GM12878 (cell line): ENCODE measurements around the gene FLNC. TPM values are rescaled to one million over a fixed set of nuclear protein-coding genes. Genes with fewer than 3 reads are reported as not detected.

Experiments
- ATAC-seq: fragments of 200-7000 bp; cut with Tn5 transposase; 3 replicates; pipeline ENCODE4 v1.9.1; 2020; ENCODE audit warnings: mild to moderate bottlenecking, moderate library complexity
- BruUV-seq: library from RNA; stranded (reverse); fragments of 400-500 nt; replicated peaks from 2 replicates; lab custom pipeline; 2021; lab: Mats Ljungman, UMichigan
- CTCF ChIA-PET: fragments of 300-600 bp; sonication (Branson Sonifier 250); formaldehyde crosslinking; extraction: SDS; loops from one replicate; lab custom pipeline; 2021; ENCODE audit warnings: inconsistent platforms; lab: Yijun Ruan, JAX
- POLR2A ChIA-PET: fragments of 350-600 bp; formaldehyde crosslinking; extraction: SDS; loops from one replicate; lab custom pipeline; 2021; ENCODE audit warnings: inconsistent platforms; lab: Charles Lee
- RAD21 ChIA-PET: fragments of 300-600 bp; sonication (Branson Sonifier 250); formaldehyde crosslinking; loops from one replicate; lab custom pipeline; 2023; ENCODE audit warnings: antibody characterized with exemption; ENCODE audit not compliant: unreplicated experiment; lab: Charles Lee
- SMC1A ChIA-PET: fragments of 300-600 bp; sonication (Branson Sonifier 250); formaldehyde crosslinking; loops from one replicate; lab custom pipeline; 2023; ENCODE audit not compliant: unreplicated experiment, uncharacterized antibody; lab: Charles Lee
- DNase-seq: peaks from one replicate; pipeline ENCODE4 v3.0.0-alpha.2; 2011; ENCODE audit warnings: low read depth, low spot score
- FAIRE-seq: peaks from 3 replicates; lab custom pipeline; 2011; peaks lifted over from hg19 to GRCh38; lab: Jason Lieb, UNC
- H2AFZ ChIP-seq: 2 replicates; pipeline ENCODE4 v1.6.0; 2011; ENCODE audit warnings: low read depth, low read length, control low read depth; ENCODE audit not compliant: control insufficient read depth
- H3K27ac ChIP-seq: 2 replicates; pipeline ENCODE4 v1.5.1; 2011; ENCODE audit warnings: control low read depth; ENCODE audit not compliant: control insufficient read depth, insufficient read depth
- H3K27me3 ChIP-seq, 2 experiments: replicated peaks in 1 of 2; 2 replicates each; pipeline versions ENCODE4 v1.6.0 to v1.6.1; 2011; ENCODE audit warnings: low read length in 1 of 2; ENCODE audit not compliant: control insufficient read depth in 2 of 2, insufficient read depth in 2 of 2
- H3K36me3 ChIP-seq, 2 experiments: 2 replicates each; pipeline ENCODE4 v1.5.1; 2011; ENCODE audit warnings: low read length in 1 of 2; ENCODE audit not compliant: control insufficient read depth in 2 of 2, insufficient read depth in 2 of 2
- H3K4me1 ChIP-seq: 2 replicates; pipeline ENCODE4 v1.6.1; 2011; ENCODE audit warnings: mild to moderate bottlenecking, low read length, moderate library complexity, mixed read lengths; ENCODE audit not compliant: control insufficient read depth, insufficient read depth
- H3K4me2 ChIP-seq: 2 replicates; pipeline ENCODE4 v1.6.0; 2011; ENCODE audit warnings: control low read depth; ENCODE audit not compliant: control insufficient read depth, insufficient read depth
- H3K4me3 ChIP-seq: fragments of 200-600 bp; sonication (generic); 2 replicates; pipeline ENCODE4 v1.5.1; 2016
- H3K79me2 ChIP-seq: 2 replicates; pipeline ENCODE4 v1.6.0; 2011; ENCODE audit warnings: low read length; ENCODE audit not compliant: control insufficient read depth, insufficient read depth
- H3K9ac ChIP-seq: 2 replicates; pipeline ENCODE4 v1.8.0; 2011; ENCODE audit warnings: low read length, control low read depth, mixed read lengths; ENCODE audit not compliant: control insufficient read depth, insufficient read depth
- H3K9me3 ChIP-seq: replicated peaks from 3 replicates; pipeline ENCODE4 v1.5.1; 2011; ENCODE audit warnings: mild to moderate bottlenecking, low read length; ENCODE audit not compliant: control insufficient read depth, insufficient read depth
- H4K20me1 ChIP-seq: 2 replicates; pipeline ENCODE4 v1.6.0; 2011; ENCODE audit not compliant: control insufficient read depth, insufficient read depth
- CBX5 ChIP-seq: sonication (generic); IDR thresholded peaks from 2 replicates; pipeline ENCODE4 v1.6.1; 2016; ENCODE audit warnings: low read depth, moderate library complexity, mild to moderate bottlenecking, inconsistent platforms
- CHD2 ChIP-seq: IDR thresholded peaks from 2 replicates; pipeline ENCODE4 v1.6.1; 2011; ENCODE audit warnings: low read depth, low read length, improper control_type of control experiment, borderline replicate concordance
- CHD4 ChIP-seq: fragments of 200-600 bp; sonication (generic); IDR thresholded peaks from 2 replicates; pipeline ENCODE4 v1.6.1; 2016; ENCODE audit warnings: mild to moderate bottlenecking
- CUX1 ChIP-seq: IDR thresholded peaks from 2 replicates; pipeline ENCODE4 v1.6.1; 2012; ENCODE audit warnings: improper control_type of control experiment, low read depth, low read length; ENCODE audit not compliant: insufficient replicate concordance
- IRF5 ChIP-seq: fragments of 450-650 bp; IDR thresholded peaks from 2 replicates; pipeline ENCODE4 v1.6.1; 2017; ENCODE audit warnings: borderline replicate concordance
- MTA3 ChIP-seq: IDR thresholded peaks from 2 replicates; pipeline ENCODE4 v1.6.1; 2012; ENCODE audit warnings: low read length, inconsistent platforms, borderline replicate concordance
- MXI1 ChIP-seq: fragments of 150-350 bp; IDR thresholded peaks from 2 replicates; pipeline ENCODE4 v1.6.1; 2011; ENCODE audit warnings: low read depth, mild to moderate bottlenecking, inconsistent platforms, low read length, improper control_type of control experiment
- POLR2A ChIP-seq: IDR thresholded peaks from 2 replicates; pipeline ENCODE4 v1.6.1; 2011; ENCODE audit warnings: low read depth, mild to moderate bottlenecking, low read length
- RAD51 ChIP-seq: fragments of 450-650 bp; IDR thresholded peaks from 2 replicates; pipeline ENCODE4 v1.6.1; 2016; ENCODE audit warnings: moderate library complexity, mild to moderate bottlenecking, inconsistent platforms
- WRNIP1 ChIP-seq: IDR thresholded peaks from 2 replicates; pipeline ENCODE4 v1.6.1; 2011; ENCODE audit warnings: low read depth, low read length, improper control_type of control experiment, borderline replicate concordance
- WGBS: methylation state at CpG from one replicate; pipeline ENCODE4 v1.1.6; 2016; ENCODE audit warnings: low lambda C conversion rate; ENCODE audit not compliant: insufficient replicate concordance, insufficient coverage; ENCODE audit errors: missing lambda C conversion rate; 5-methylcytosine and 5-hydroxymethylcytosine counted together
- in situ Hi-C: fragments of 300-500 bp; cut with MboI; formaldehyde crosslinking; loops from 9 replicates; pipeline ENCODE4 v1.14.3; 2018; ENCODE audit warnings: mixed read lengths
- intact Hi-C: fragments of 100-400 bp; cut with micrococcal nuclease; formaldehyde crosslinking; loops from one replicate; pipeline ENCODE4 v1.14.2; 2022; ENCODE audit not compliant: unreplicated experiment
- polyA plus RNA-seq, 11 experiments: library from polyadenylated mRNA; depleted of rRNA in 4 of 11; unstranded in 6 of 11; stranded (reverse) in 5 of 11; fragments of >200 nt; fragmentation: Nextera tagmentation in 4 of 11; fragmentation: Illumina TruSeq in 1 of 11; extraction: Ambion mirVana in 4 of 11; extraction: Trizol in 1 of 11; gene quantifications; 1 replicate in 1 of 11; 2 replicates in 10 of 11; pipeline versions ENCODE4 v1.2.1 to v1.2.3, GENCODE V29; 2011 to 2016; ENCODE audit warnings: inconsistent platforms in 2 of 11, missing spikeins in 2 of 11, low read depth in 1 of 11
- total RNA-seq, 4 experiments: library from RNA; depleted of rRNA in 3 of 4; stranded (reverse); fragments of >200 nt in 3 of 4; fragmentation: Illumina TruSeq in 1 of 4; extraction: Trizol in 1 of 4; gene quantifications; 2 replicates each; pipeline versions ENCODE4 v1.2.1 to v1.2.3, GENCODE V29; 2013 to 2021
- TF ChIP-seq, protein P1 (sequence below): fragments of 450-650 bp; IDR thresholded peaks from 2 replicates; pipeline ENCODE4 v1.6.1; 2018; ENCODE audit warnings: borderline replicate concordance, mild to moderate bottlenecking; ENCODE audit not compliant: partially characterized antibody
- TF ChIP-seq, protein P2 (sequence below): fragments of 450-650 bp; IDR thresholded peaks from 2 replicates; pipeline ENCODE4 v1.6.1; 2017; ENCODE audit warnings: mild to moderate bottlenecking, moderate library complexity

FLNC gene
- total and polyA plus RNA-seq, 10 of the 15 experiments (the other 5 are each of a cell fraction or from before 2014, with no cell fraction given) = 0.01 to 0.21 (median 0.06) TPM; not detected in 3

GRCh38 chr7:128849156-128849515 is 18.9 kb downstream of the FLNC start:
- WGBS = 72% methylated on average over 16 of the region's 16 CpGs
- no peaks in the 10 kb centered on the region for H3K36me3 ChIP-seq
- no peak overlapping the region for H3K27ac ChIP-seq
- FAIRE-seq (no peak), ATAC-seq (no peak), DNase-seq (no peak)
- no peak overlapping the region for H3K9ac ChIP-seq
- SMC1A ChIA-PET = no interaction called here
- H3K9me3 ChIP-seq = no peaks in the 10 kb centered on the region
- in situ Hi-C loops (no loop called here), intact Hi-C loops (no loop called here)
- no peaks in the 10 kb centered on the region for H4K20me1 ChIP-seq
- H3K4me1 ChIP-seq = no peaks in the 10 kb centered on the region
- POLR2A ChIA-PET = no interaction called here
- H3K79me2 ChIP-seq = no peaks in the 10 kb centered on the region
- H3K27me3 ChIP-seq = no peaks in the 10 kb centered on the region
- H3K4me3 ChIP-seq = no peak overlapping the region
- CTCF ChIA-PET = no interaction called here
- H3K4me2 ChIP-seq = no peak overlapping the region
- H2AFZ ChIP-seq = no peak overlapping the region
- no TSS peak for BruUV-seq
- RAD21 ChIA-PET = interaction anchor here (0.5 kb wide), 1 partner anchor 364 kb away, joined by 4 read pairs; no protein-coding TSS in a partner anchor
- TF ChIP-seq CHD2 (no peak), IRF5 (no peak), CHD4 (no peak), WRNIP1 (no peak), CUX1 (no peak), MXI1 (no peak), CBX5 (no peak), RAD51 (no peak), POLR2A (no peak), MTA3 (no peak)
- TF ChIP-seq, protein P1, sequence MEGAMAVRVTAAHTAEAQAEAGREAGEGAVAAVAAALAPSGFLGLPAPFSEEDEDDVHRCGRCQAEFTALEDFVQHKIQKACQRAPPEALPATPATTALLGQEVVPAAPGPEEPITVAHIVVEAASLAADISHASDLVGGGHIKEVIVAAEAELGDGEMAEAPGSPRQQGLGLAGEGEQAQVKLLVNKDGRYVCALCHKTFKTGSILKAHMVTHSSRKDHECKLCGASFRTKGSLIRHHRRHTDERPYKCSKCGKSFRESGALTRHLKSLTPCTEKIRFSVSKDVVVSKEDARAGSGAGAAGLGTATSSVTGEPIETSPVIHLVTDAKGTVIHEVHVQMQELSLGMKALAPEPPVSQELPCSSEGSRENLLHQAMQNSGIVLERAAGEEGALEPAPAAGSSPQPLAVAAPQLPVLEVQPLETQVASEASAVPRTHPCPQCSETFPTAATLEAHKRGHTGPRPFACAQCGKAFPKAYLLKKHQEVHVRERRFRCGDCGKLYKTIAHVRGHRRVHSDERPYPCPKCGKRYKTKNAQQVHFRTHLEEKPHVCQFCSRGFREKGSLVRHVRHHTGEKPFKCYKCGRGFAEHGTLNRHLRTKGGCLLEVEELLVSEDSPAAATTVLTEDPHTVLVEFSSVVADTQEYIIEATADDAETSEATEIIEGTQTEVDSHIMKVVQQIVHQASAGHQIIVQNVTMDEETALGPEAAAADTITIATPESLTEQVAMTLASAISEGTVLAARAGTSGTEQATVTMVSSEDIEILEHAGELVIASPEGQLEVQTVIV = no peak
- TF ChIP-seq, protein P2, sequence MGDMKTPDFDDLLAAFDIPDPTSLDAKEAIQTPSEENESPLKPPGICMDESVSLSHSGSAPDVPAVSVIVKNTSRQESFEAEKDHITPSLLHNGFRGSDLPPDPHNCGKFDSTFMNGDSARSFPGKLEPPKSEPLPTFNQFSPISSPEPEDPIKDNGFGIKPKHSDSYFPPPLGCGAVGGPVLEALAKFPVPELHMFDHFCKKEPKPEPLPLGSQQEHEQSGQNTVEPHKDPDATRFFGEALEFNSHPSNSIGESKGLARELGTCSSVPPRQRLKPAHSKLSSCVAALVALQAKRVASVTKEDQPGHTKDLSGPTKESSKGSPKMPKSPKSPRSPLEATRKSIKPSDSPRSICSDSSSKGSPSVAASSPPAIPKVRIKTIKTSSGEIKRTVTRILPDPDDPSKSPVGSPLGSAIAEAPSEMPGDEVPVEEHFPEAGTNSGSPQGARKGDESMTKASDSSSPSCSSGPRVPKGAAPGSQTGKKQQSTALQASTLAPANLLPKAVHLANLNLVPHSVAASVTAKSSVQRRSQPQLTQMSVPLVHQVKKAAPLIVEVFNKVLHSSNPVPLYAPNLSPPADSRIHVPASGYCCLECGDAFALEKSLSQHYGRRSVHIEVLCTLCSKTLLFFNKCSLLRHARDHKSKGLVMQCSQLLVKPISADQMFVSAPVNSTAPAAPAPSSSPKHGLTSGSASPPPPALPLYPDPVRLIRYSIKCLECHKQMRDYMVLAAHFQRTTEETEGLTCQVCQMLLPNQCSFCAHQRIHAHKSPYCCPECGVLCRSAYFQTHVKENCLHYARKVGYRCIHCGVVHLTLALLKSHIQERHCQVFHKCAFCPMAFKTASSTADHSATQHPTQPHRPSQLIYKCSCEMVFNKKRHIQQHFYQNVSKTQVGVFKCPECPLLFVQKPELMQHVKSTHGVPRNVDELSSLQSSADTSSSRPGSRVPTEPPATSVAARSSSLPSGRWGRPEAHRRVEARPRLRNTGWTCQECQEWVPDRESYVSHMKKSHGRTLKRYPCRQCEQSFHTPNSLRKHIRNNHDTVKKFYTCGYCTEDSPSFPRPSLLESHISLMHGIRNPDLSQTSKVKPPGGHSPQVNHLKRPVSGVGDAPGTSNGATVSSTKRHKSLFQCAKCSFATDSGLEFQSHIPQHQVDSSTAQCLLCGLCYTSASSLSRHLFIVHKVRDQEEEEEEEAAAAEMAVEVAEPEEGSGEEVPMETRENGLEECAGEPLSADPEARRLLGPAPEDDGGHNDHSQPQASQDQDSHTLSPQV = no peak
